Tibial nerve (tissue), 4 donors: ENCODE data around the gene GALNT5. TPM values are rescaled to one million over a fixed set of nuclear protein-coding genes. Genes with fewer than 3 reads are reported as not detected.

Source experiments
- DNase-seq, 2 donors: peaks; one replicate each; pipeline ENCODE4 v3.0.0-alpha.2; 2019; ENCODE audit warnings: low spot score in 2 of 2
- H3K27ac ChIP-seq, 4 donors: fragments of 200-600 bp; sonication (generic) in 3 of 4; one replicate each; pipeline ENCODE4 v1.5.1; 2017 to 2019; ENCODE audit warnings: mild to moderate bottlenecking in 1 of 4
- H3K27me3 ChIP-seq, 2 donors: fragments of 200-600 bp; sonication (generic) in 1 of 2; one replicate each; pipeline versions ENCODE4 v1.5.1 to v1.6.0; 2017 to 2019
- H3K36me3 ChIP-seq, 3 donors: fragments of 200-600 bp; sonication (generic); one replicate each; pipeline ENCODE4 v1.5.1; 2018 to 2019
- H3K4me1 ChIP-seq, 4 donors: fragments of 200-600 bp; sonication (generic) in 3 of 4; one replicate each; pipeline ENCODE4 v1.5.1; 2017 to 2019
- H3K4me3 ChIP-seq, 4 donors: fragments of 200-600 bp; sonication (generic) in 3 of 4; one replicate each; pipeline ENCODE4 v1.5.1; 2017 to 2019; ENCODE audit warnings: mild to moderate bottlenecking in 1 of 4, moderate library complexity in 1 of 4
- H3K9me3 ChIP-seq, 4 donors: fragments of 200-600 bp; sonication (generic) in 3 of 4; one replicate each; pipeline ENCODE4 v1.5.1; 2017 to 2019
- EP300 ChIP-seq, 2 donors: sonication (generic); formaldehyde crosslinking; IDR thresholded peaks; one replicate each; pipeline ENCODE4 v1.6.1; 2017; ENCODE audit warnings: antibody characterized with exemption in 2 of 2, mild to moderate bottlenecking in 1 of 2
- POLR2A ChIP-seq, 2 donors: fragments of 450-650 bp; IDR thresholded peaks; one replicate each; pipeline ENCODE4 v1.6.1; 2017; ENCODE audit warnings: antibody characterized with exemption in 2 of 2, mild to moderate bottlenecking in 2 of 2, moderate library complexity in 2 of 2
- WGBS, 2 donors: methylation state at CpG; one replicate each; pipeline ENCODE4 v1.1.5; 2018; 5-methylcytosine and 5-hydroxymethylcytosine counted together
- total RNA-seq, 4 donors: library from RNA; depleted of rRNA; stranded (reverse); fragments of >200 nt; gene quantifications; one replicate each; pipeline ENCODE4 v1.1.0, GENCODE V29; 2016
- TF ChIP-seq, protein P1 (sequence below), 5 experiments: fragments of 200-600 bp in 3 of 5; fragments of 450-650 bp in 2 of 5; sonication (generic) in 3 of 5; IDR thresholded peaks; one replicate each; pipeline ENCODE4 v1.5.1; 2016 to 2019; ENCODE audit warnings: antibody characterized with exemption in 5 of 5, mild to moderate bottlenecking in 3 of 5, moderate library complexity in 2 of 5

GALNT5 gene
- total RNA-seq, 4 donors from 2014 or later = 0.42 to 0.98 (median 0.87) TPM; not detected in 1

DNA sequence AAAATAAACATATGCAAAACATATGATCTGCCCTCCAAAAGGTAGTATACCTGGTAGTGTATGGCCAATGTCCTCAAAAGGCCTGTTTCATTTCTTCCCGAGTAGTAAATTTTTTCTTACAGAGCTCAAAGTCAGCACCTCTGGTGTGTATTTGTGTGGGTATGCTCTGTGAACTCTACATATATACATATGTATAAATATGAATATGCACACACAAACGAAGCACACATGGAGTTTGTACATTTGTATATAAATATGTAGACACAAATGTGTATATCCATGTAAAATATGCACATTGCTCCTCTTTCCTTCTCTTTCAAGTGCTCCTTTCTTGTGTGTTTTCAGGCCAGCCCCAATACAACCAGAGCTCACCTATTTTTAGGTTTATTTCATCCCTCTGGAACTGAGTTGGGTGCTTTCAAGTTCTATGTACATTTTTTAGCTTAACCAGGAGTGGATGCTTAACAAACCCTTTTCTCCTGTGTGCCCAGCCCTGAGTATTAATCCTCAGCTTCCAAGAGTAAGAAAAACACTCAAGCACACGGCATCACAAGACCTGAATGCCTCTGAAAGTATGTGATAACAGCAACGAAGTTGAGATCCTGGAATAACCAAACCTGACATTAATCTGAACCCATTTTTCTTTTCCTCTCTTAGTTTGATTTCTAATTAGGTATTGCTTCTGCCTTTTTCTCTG lies 12.2 kb upstream of the GALNT5 start:
- 70 to 75% methylated on average over 4 of the region's 4 CpGs for WGBS, 2 donors

DNA sequence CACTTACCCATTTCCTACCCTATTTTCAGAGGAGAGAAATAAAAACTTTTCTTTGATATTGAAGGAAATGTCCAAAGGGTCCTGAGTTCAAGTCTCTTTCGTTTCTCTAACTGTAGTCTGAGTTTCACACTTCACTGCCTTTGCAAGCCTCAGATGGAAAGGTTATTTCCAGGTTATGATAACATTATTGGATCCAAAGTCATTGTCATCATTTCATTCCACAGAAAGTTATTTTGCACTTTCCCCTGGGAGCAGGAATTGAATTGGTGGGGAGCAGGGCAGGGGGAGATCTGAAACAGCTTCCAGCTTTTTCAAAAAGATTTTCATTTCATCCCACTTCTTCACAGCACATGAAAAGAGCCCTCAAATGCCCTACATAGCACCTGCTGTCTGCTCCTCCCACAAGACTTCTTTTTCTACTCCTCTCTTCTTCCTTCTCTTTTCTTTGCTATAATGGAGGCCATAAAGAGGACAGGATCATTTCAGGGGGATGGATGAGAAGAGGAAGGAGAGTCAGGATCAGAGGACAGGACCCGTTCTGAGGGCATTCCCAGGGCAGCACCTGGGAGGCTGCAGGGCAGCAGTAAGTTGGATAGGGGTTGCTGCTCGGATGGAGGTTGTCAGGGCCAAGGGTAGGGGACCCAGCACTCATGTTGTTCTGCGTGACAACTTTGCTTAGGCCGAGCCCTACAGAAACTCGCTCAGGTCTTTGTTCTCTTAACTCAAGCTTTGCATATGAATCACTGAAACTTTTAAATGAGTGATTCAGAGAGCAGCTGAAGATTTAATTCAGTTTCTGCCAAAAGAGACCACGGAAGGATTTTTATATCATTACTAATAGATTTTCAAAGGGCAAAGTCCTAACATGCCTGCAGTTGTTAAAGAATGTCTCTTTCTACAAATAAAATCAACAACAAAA lies 11.4 kb upstream of the GALNT5 start:
- Histone ChIP-seq H3K27me3 (no peaks in the 10 kb centered on the region), H3K4me3 (no peak overlapping the region), H3K36me3 (no peaks in the 10 kb centered on the region), H3K9me3 (no peaks in the 10 kb centered on the region), H3K27ac (peak overlapping the region in 1 of 4 donors; percentile 1), H3K4me1 (peaks cover 0 to 10% (median 0%) of the 10 kb centered on the region in 4 donors)
- DNase-seq = no peak
- 28 to 39% methylated on average over 7 of the region's 7 CpGs for WGBS, 2 donors
- TF ChIP-seq, protein P1, sequence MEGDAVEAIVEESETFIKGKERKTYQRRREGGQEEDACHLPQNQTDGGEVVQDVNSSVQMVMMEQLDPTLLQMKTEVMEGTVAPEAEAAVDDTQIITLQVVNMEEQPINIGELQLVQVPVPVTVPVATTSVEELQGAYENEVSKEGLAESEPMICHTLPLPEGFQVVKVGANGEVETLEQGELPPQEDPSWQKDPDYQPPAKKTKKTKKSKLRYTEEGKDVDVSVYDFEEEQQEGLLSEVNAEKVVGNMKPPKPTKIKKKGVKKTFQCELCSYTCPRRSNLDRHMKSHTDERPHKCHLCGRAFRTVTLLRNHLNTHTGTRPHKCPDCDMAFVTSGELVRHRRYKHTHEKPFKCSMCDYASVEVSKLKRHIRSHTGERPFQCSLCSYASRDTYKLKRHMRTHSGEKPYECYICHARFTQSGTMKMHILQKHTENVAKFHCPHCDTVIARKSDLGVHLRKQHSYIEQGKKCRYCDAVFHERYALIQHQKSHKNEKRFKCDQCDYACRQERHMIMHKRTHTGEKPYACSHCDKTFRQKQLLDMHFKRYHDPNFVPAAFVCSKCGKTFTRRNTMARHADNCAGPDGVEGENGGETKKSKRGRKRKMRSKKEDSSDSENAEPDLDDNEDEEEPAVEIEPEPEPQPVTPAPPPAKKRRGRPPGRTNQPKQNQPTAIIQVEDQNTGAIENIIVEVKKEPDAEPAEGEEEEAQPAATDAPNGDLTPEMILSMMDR (IDR thresholded peaks at IDR 0.05) = no peak
- TF ChIP-seq POLR2A (IDR thresholded peaks at IDR 0.05) = no peak
- TF ChIP-seq EP300 (IDR thresholded peaks at IDR 0.05) = no peak

More for the DNA sequence above, 12.2 kb upstream of the GALNT5 start:
- Histone ChIP-seq H3K4me3 (no peak overlapping the region), H3K4me1 (peaks cover 0 to 10% (median 0%) of the 10 kb centered on the region in 4 donors), H3K36me3 (no peaks in the 10 kb centered on the region), H3K9me3 (no peaks in the 10 kb centered on the region), H3K27me3 (no peaks in the 10 kb centered on the region), H3K27ac (no peak overlapping the region)
- no peak for DNase-seq
- TF ChIP-seq POLR2A (IDR thresholded peaks at IDR 0.05) = no peak
- no peak for TF ChIP-seq EP300 (IDR thresholded peaks at IDR 0.05)
- TF ChIP-seq, protein P1 (IDR thresholded peaks at IDR 0.05) = no peak

DNA sequence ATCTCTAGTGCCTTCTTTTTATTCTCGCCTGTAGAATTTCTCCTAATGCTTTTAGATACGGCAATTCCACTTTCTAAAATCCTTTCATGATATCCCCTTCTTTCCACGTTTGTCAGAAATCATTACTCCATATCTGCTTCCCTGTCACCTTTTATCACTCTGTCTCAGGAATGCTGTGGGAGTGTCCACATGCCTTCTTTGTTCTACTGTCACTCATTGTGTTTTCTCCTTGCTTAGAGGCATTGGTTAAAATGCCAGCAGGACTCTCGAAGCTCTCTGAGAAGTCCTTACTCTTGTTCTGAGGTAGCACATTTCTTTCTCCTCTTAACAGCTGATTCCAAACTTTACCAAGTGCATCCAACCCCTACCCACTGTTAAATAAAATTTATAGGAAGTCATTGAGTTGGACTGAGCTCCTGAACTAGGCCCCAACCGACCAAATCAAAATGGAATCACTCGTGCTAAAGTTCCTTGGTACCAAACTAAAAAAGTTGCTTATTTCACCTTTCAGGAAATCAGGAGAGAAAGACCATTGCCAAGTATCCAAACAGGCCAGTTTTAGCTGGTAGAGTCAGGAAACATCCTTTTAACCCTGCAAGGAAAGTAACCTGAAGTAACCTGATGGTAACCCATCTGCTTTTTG lies 10.6 kb upstream of the GALNT5 start:
- WGBS, 2 donors = 61 to 63% methylated on average over 6 of the region's 6 CpGs
- Histone ChIP-seq H3K9me3 (no peaks in the 10 kb centered on the region), H3K4me3 (no peak overlapping the region), H3K27me3 (no peaks in the 10 kb centered on the region), H3K4me1 (peaks cover 0 to 10% (median 0%) of the 10 kb centered on the region in 4 donors), H3K36me3 (no peaks in the 10 kb centered on the region), H3K27ac (peak overlapping the region in 1 of 4 donors; percentile 1)
- no peak for DNase-seq
- TF ChIP-seq, protein P1 (IDR thresholded peaks at IDR 0.05) = no peak
- TF ChIP-seq EP300 (IDR thresholded peaks at IDR 0.05) = no peak
- no peak for TF ChIP-seq POLR2A (IDR thresholded peaks at IDR 0.05)

DNA sequence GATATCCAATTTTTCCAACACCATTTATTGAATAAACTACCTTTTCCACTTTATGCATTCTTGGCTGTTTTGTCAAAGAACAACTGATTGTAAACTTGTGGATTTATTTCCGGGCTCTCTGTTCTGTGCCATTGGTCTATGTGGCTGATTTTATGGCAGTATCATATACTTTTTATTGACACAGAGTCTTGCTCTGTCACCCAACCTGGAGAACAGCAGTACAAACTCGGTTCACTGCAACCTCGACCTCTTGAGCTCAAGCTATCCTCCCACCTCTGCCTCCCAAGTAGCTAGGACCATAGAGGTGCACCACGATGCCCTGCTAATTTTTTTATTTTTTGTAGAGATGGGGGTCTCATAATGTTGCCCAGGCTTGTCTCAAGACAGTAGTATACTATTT lies 6.7 kb upstream of the GALNT5 start:
- no peaks in the 10 kb centered on the region for H3K36me3 ChIP-seq

More for the DNA sequence above, 6.7 kb upstream of the GALNT5 start:
- Histone ChIP-seq H3K9me3 (no peaks in the 10 kb centered on the region), H3K4me1 (peaks cover 0 to 10% (median 0%) of the 10 kb centered on the region in 4 donors), H3K27me3 (no peaks in the 10 kb centered on the region), H3K4me3 (no peak overlapping the region), H3K27ac (no peak overlapping the region)
- 78 to 81% methylated on average over 4 of the region's 4 CpGs for WGBS, 2 donors
- TF ChIP-seq POLR2A (IDR thresholded peaks at IDR 0.05) (no peak), EP300 (IDR thresholded peaks at IDR 0.05) (no peak)
- TF ChIP-seq, protein P1 (IDR thresholded peaks at IDR 0.05) = no peak
- DNase-seq = no peak
